ENCODE data around the gene PLEKHA7.

PLEKHA7 gene

DNA sequence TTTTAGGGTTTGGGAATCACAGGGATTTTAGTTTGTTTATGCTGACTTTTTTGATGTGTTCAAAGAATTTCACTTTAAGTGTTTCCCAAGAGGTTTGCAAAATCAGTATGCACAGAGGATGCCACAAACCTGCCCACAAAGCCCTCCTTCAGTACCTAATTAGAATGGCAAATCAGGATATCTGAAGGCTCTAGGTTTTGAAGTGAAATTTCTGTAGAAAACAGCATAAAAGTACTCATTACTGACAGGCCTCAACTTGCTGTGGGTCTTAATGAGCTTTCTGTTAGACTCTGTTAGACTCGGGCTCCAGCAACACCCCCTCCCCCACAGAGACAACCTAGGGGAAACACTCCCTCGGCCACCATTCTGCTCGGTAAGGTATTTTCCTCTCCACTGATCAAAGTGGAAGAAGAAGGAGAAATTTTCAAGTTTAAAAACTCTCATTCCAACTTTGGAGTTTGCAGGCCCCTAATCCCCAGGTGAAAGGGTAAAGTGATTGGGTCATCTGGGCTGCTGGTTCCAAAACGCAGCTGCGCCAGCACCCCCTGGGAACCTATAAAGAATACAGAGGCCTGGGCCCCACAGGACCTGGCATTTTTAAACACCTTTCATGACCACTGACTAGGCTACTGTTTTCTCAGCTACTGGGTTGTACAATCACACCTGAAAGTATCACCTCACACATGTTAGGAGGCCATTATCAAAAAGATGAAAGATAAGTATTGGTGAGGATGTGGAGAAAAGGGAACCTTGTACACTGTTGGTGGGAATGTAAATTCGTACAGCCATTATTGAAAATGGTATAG, 67.5 kb downstream of the PLEKHA7 start:
- in situ Hi-C loops (cut with MboI; ENCODE audit: low sequenced_read_pairs): no loop called here

- in situ Hi-C loops (cut with MboI; ENCODE audit: low sequenced_read_pairs): no loop called here
These were observed 68.3 kb downstream of the PLEKHA7 start for GRCh38 chr11:16945671-16946469.

DNA sequence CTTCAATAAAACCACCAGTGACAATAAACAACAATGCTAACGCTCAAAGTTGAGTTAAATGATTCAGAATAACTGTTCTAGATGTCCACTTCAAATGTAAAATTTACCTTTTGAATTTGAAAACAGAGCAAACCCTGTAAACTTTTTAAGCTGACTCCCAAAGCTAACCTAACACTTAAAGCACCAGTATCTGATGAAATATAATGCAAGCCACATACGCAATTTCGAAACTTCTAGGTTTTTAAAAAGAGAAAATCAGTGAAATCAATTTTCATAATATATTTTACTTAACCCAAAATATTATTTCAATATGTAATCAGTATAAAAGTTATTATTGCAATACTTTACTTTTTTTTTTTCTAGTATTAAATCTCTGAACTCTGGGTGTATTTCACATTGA, 71.3 kb downstream of the PLEKHA7 start:
- in situ Hi-C loops (cut with MboI; ENCODE audit: low sequenced_read_pairs): no loop called here

- in situ Hi-C loops (cut with MboI; ENCODE audit: low sequenced_read_pairs): no loop called here
These were observed 71.9 kb downstream of the PLEKHA7 start for GRCh38 chr11:16942342-16942741.

- in situ Hi-C loops (cut with MboI; ENCODE audit: low sequenced_read_pairs): no loop called here
These were observed 72.3 kb downstream of the PLEKHA7 start for GRCh38 chr11:16941935-16942334.

- in situ Hi-C loops (cut with MboI; ENCODE audit: low sequenced_read_pairs): no loop called here
These were observed 76.2 kb downstream of the PLEKHA7 start for GRCh38 chr11:16938061-16938460.

GRCh38 chr11:16936643-16937042, 77.6 kb downstream of the PLEKHA7 start:
- in situ Hi-C loops (cut with MboI; ENCODE audit: low sequenced_read_pairs): no loop called here

DNA sequence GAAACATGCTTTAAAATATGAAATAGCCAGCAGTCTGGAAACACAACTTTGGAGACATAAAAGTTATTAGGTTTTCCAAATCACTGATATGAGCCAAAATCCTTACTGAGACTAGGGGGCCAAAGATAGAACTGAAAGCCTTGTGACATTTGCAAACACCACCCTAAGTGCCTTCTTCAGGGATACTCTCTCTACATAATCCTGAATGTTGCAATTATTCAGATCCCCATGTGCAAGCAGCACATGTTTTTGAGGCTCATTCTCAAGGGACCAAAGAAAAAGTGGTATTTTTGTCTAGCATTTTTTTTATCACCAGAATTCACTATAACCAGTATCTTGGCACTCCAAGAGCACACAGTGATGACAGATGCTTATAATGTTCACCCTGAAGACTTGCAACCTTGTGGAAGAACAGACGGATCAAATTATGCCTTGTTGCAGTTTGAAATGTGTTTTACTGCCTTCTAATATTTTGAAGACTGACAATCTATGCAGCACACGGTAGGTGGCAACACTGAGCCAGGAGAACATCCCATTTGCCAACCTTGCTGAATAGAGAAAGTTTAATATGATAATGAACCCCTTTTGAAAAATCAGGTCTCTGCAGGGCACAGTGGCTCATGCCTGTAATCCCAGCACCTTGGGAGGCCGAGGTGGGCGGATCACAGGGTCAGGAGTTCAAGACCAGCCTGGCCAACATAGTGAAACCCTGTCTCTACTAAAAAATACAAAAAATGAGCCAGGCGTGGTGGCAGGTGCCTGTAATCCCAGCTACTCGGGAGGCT, 78.5 kb downstream of the PLEKHA7 start:
- in situ Hi-C loops (cut with MboI; ENCODE audit: low sequenced_read_pairs): no loop called here

GRCh38 chr11:16933756-16934603, 80.2 kb downstream of the PLEKHA7 start:
- in situ Hi-C loops (cut with MboI; ENCODE audit: low sequenced_read_pairs): no loop called here

- in situ Hi-C loops (cut with MboI; ENCODE audit: low sequenced_read_pairs): no loop called here
These were observed 80.9 kb downstream of the PLEKHA7 start for GRCh38 chr11:16933291-16933690.

DNA sequence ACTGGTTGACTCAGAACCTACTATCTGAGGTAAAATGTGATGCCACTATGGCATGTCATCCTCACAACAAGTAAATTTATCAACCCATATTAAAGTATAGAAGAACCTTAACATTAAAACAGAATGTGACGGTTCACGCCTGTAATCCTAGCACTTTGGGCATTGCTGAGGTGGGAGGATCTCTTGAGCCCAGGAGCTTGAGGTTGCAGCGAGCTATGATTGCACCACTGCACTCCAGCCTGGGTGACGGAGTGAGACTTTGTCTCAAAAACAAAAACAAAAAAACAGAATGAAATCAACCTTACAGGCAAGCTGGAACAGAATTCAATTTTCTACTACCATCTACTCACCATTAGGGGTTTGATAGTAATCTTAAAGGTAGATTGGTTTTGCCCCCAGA, 86.2 kb downstream of the PLEKHA7 start:
- in situ Hi-C loops (cut with MboI; ENCODE audit: low sequenced_read_pairs): no loop called here

- in situ Hi-C loops (cut with MboI; ENCODE audit: low sequenced_read_pairs): no loop called here
These were observed 87.2 kb downstream of the PLEKHA7 start for GRCh38 chr11:16926883-16927626.

DNA sequence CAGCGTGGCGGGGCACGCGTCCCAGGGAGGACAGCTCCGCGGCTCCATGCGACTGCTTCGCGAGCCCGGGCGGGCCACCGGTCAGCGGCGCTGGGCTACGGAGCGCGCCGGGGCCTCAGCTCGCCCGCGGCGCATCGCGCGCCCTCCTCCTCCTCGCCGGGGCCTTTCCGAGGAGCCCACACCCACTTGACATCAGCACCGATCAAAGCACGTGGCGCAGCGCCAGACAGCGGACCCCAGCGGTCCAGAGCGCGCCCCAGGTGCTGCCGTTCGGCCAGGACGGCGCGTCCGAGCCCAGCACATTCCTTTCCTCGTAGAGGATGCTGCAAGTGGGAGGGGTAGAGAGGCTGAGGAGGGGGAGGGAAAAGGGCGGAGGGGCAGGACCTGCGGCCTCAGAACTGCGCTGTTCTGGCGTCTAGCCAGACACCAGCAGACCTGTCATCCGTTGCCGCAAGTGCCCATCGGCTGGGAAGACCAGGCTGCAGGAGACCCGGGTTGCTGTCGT, 88.6 kb downstream of the PLEKHA7 start:
- in situ Hi-C loops (cut with MboI; ENCODE audit: low sequenced_read_pairs): no loop called here

GRCh38 chr11:16924826-16925560, 89.2 kb downstream of the PLEKHA7 start:
- in situ Hi-C loops (cut with MboI; ENCODE audit: low sequenced_read_pairs): no loop called here

GRCh38 chr11:16924462-16924825, 89.8 kb downstream of the PLEKHA7 start:
- in situ Hi-C loops (cut with MboI; ENCODE audit: low sequenced_read_pairs): no loop called here

GRCh38 chr11:16923987-16924386, 90.2 kb downstream of the PLEKHA7 start:
- in situ Hi-C loops (cut with MboI; ENCODE audit: low sequenced_read_pairs): no loop called here

DNA sequence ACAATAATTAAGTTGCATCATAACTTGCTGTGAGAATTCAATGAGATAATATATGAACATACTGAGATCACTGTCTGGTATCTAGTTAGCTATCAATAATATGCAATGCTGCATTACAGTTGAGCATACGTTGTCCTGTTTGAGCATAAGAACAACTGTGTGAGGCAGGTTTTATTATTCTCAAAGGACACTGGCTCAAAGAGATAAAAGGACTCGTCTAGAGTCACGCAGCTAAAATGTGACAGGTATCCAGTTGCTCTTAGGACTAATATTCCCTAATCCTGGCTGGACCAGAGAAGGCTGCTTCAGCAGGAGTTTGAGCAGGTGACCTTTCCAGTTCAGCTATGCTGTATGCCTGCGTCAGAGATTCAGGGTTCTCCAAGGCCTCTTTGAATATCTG, 92.5 kb downstream of the PLEKHA7 start:
- in situ Hi-C loops (cut with MboI; ENCODE audit: low sequenced_read_pairs): no loop called here

DNA sequence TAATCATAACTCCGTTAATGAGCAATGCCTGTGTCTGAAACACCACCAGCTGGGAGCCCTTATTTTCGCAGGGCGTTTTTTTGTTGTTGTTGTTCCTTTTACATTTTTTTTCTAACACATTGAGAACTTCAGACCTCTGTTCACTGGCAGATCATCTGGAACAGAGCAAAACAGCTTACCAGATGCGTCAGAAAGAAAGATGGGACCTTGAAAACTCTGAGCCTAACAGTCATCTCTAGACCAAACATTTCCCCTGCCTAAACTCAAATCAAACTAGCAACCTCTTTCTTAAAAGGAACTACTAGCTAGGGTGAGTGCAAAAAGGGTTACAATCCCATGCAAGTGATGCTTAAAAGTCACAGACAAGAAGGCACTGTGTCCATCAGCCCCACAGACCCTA, 93.2 kb downstream of the PLEKHA7 start:
- in situ Hi-C loops (cut with MboI; ENCODE audit: low sequenced_read_pairs): no loop called here

- in situ Hi-C loops (cut with MboI; ENCODE audit: low sequenced_read_pairs): no loop called here
These were observed 93.7 kb downstream of the PLEKHA7 start for GRCh38 chr11:16920559-16920958.

Measured in HL-60/S4 treated with retinoic acid at 250 ng/mL for 4 days and 3 days (cell line).